Spleen (tissue), 7 donors: Measurements from ENCODE around the gene LMX1A.

ENCODE experiments used
- CTCF ChIP-seq, 11 experiments: fragments of 200-600 bp in 7 of 11; fragments of 450-650 bp in 4 of 11; sonication (generic) in 4 of 11; IDR thresholded peaks in 8 of 11; conservative IDR thresholded peaks in 3 of 11; 1 replicate in 7 of 11; 2 replicates in 4 of 11; pipeline versions ENCODE4 v1.4.0 to v1.8.0; 2016 to 2021; ENCODE audit warnings: antibody characterized with exemption in 11 of 11, inconsistent platforms in 4 of 11, mild to moderate bottlenecking in 1 of 11
- POLR2A ChIP-seq, 3 donors: fragments of 450-650 bp; IDR thresholded peaks; one replicate each; pipeline ENCODE4 v1.5.1; 2017; ENCODE audit warnings: antibody characterized with exemption in 3 of 3, mild to moderate bottlenecking in 1 of 3
- POLR2AphosphoS5 ChIP-seq, 3 donors: sonication (generic); formaldehyde crosslinking; IDR thresholded peaks; one replicate each; pipeline ENCODE4 v1.5.1; 2017; ENCODE audit warnings: antibody characterized with exemption in 3 of 3
- donor health status: DM: no; HTN: no; CAD: no; lungs with moderate emphysema.
- donor health status: DM: no; HTN: no; CAD: no.
- donor health status: DM: no; HTN: no; CAD: no.

DNA sequence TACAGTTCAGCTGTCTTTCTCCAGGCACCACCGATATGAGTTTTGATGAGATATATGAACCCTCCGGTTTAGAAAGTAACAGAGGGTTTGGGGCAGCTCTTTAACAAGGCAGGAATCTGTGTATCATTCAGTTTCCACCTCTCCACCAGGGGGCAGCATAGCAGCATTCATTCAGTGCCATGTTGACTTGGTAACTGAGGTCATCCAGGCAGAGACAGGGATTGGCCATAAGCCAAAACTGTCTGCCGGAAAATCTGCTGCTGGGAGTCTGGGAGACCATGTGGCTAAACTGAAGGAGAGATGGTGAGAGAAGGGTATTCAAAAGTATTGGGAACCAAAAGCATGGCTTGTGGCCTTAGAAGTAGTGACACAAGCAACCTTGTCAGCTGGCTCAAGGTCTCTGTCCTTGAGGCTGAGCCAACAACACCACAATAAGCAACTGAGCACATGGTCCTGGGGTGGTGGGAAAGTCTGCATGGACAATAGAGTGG lies 98.5 kb downstream of the LMX1A start:
- TF ChIP-seq CTCF (IDR thresholded peaks at IDR 0.05 in 8 of 11, conservative IDR thresholded peaks at IDR 0.05 in 3 of 11) (peak in 7 of 11 experiments; percentile 20 to 62 (median 45)), POLR2A (IDR thresholded peaks at IDR 0.05) (no peak), POLR2AphosphoS5 (IDR thresholded peaks at IDR 0.05) (no peak)
